ENCODE data around the gene C10orf95.

C10orf95 gene

GRCh38 chr10:102400076-102400475 is 51.3 kb downstream of the C10orf95 start:
- no peak for DNase-seq
